Endothelial cell (in vitro differentiated cells): ENCODE data around the gene ERC2. TPM values are rescaled to one million over a fixed set of nuclear protein-coding genes. Genes with fewer than 3 reads are reported as not detected.

Experiments used
- DNase-seq: peaks from one replicate; pipeline ENCODE4 v3.0.0; 2021; ENCODE audit warnings: low spot score
- H3K27ac Mint-ChIP-seq: one replicate; pipeline ENCODE4 v1.8.0; 2021; ENCODE audit warnings: mixed read lengths, inconsistent platforms; ENCODE audit not compliant: unreplicated experiment
- H3K27me3 Mint-ChIP-seq: one replicate; pipeline ENCODE4 v1.8.0; 2021; ENCODE audit warnings: mild to moderate bottlenecking, moderate library complexity, mixed read lengths, inconsistent platforms; ENCODE audit not compliant: unreplicated experiment
- H3K36me3 Mint-ChIP-seq: one replicate; pipeline ENCODE4 v1.8.0; 2021; ENCODE audit warnings: mild to moderate bottlenecking, low read depth, mixed read lengths, inconsistent platforms; ENCODE audit not compliant: unreplicated experiment
- H3K4me1 Mint-ChIP-seq: one replicate; pipeline ENCODE4 v1.8.0; 2021; ENCODE audit warnings: mild to moderate bottlenecking, mixed read lengths, inconsistent platforms; ENCODE audit not compliant: unreplicated experiment
- H3K4me3 Mint-ChIP-seq: one replicate; pipeline ENCODE4 v1.8.0; 2021; ENCODE audit warnings: mild to moderate bottlenecking, mixed read lengths, inconsistent platforms; ENCODE audit not compliant: unreplicated experiment
- H3K9me3 Mint-ChIP-seq: one replicate; pipeline ENCODE4 v1.8.0; 2021; ENCODE audit warnings: mixed read lengths, inconsistent platforms; ENCODE audit not compliant: unreplicated experiment
- total RNA-seq: library from RNA; stranded (reverse); fragmentation: NEBNext Ultra II Directional; extraction: Animal tissue kit (Norgen Biotek cat#: 25700); gene quantifications from one replicate; pipeline ENCODE4 v1.2.1, GENCODE V29; 2021; ENCODE audit not compliant: unreplicated experiment
- TF ChIP-seq, protein P1 (sequence below): fragments of 200-600 bp; sonication (generic); IDR thresholded peaks from one replicate; pipeline ENCODE4 v1.5.0; 2021; ENCODE audit warnings: antibody characterized with exemption; ENCODE audit not compliant: unreplicated experiment

Gene ERC2
- total RNA-seq, 1 donor from 2014 or later = 20.5 TPM

DNA sequence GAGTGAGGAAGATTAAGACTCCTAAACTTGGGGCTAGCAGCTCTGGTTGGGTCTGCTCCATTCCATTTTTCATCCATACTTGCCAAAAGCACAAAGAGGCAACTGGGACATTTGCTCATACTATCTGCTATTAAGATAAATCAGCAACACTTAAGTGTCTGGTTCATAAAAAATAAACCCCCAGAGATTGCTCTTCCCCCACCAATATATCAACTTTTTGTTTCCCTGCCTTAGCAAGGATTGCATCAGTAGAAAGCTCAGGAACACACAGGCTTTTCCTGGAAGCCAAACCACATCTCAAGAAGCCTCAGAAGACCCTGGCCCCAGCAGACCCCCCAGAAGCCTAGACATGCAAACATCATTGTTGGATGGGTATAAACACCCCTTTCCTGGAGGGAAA, 748.8 kb downstream of the ERC2 start:
- no peak for DNase-seq
- no peak overlapping the region for H3K27ac Mint-ChIP-seq
- TF ChIP-seq, protein P1, sequence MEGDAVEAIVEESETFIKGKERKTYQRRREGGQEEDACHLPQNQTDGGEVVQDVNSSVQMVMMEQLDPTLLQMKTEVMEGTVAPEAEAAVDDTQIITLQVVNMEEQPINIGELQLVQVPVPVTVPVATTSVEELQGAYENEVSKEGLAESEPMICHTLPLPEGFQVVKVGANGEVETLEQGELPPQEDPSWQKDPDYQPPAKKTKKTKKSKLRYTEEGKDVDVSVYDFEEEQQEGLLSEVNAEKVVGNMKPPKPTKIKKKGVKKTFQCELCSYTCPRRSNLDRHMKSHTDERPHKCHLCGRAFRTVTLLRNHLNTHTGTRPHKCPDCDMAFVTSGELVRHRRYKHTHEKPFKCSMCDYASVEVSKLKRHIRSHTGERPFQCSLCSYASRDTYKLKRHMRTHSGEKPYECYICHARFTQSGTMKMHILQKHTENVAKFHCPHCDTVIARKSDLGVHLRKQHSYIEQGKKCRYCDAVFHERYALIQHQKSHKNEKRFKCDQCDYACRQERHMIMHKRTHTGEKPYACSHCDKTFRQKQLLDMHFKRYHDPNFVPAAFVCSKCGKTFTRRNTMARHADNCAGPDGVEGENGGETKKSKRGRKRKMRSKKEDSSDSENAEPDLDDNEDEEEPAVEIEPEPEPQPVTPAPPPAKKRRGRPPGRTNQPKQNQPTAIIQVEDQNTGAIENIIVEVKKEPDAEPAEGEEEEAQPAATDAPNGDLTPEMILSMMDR = no peak
- H3K4me3 Mint-ChIP-seq = no peak overlapping the region
- no peaks in the 10 kb centered on the region for H3K9me3 Mint-ChIP-seq
- peaks cover 10% of the 10 kb centered on the region for H3K4me1 Mint-ChIP-seq
- H3K27me3 Mint-ChIP-seq = peaks cover 2% of the 10 kb centered on the region
- H3K36me3 Mint-ChIP-seq = no peaks in the 10 kb centered on the region

DNA sequence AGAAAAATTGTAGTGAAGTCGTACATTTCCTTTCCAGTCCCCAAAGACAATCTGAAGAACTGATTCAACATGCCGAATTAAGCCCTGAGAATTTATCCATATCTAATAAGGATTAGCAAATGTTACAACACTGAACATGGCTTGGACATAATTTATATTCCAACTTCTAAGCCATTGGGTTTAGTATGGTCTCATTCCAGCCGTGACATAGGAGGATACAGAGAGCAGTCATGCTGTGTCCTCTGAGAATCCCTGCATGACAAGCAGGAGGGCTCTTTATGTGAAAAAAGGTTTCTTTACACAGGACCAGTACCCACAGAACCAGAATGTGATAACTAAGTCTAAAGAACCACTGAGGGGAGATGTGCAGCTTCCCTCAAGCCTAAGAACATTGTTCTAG, 749.3 kb downstream of the ERC2 start:
- no peaks in the 10 kb centered on the region for H3K36me3 Mint-ChIP-seq
- H3K4me1 Mint-ChIP-seq = peaks cover 9% of the 10 kb centered on the region
- H3K27me3 Mint-ChIP-seq = peaks cover 2% of the 10 kb centered on the region
- TF ChIP-seq, protein P1 = no peak
- H3K4me3 Mint-ChIP-seq = no peak overlapping the region
- no peak overlapping the region for H3K27ac Mint-ChIP-seq
- DNase-seq = no peak
- no peaks in the 10 kb centered on the region for H3K9me3 Mint-ChIP-seq

DNA sequence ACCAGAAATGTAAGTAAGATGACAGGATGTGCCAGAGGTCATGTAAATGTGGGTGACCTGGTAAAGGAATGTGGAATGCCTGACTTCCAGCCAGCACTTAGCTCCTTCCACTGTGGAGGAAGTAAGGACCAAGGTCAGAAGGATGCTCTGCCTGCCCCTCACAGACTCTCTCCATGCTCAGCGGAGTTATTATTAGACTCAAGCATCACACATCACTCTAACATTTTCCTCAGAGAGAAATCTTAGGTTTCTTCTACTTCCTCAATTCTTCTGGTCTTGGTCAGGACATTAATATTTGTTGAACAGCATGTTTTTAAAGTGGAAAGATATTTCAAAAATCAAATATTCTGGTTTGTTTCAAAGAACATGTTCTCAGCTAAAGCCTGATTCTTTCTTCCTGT, 749.7 kb downstream of the ERC2 start:
- Mint-ChIP-seq H3K4me1 (peaks cover 4% of the 10 kb centered on the region), H3K9me3 (no peaks in the 10 kb centered on the region), H3K27me3 (peaks cover 4% of the 10 kb centered on the region), H3K4me3 (no peak overlapping the region), H3K27ac (no peak overlapping the region), H3K36me3 (no peaks in the 10 kb centered on the region)
- TF ChIP-seq, protein P1 = no peak
- DNase-seq = no peak

DNA sequence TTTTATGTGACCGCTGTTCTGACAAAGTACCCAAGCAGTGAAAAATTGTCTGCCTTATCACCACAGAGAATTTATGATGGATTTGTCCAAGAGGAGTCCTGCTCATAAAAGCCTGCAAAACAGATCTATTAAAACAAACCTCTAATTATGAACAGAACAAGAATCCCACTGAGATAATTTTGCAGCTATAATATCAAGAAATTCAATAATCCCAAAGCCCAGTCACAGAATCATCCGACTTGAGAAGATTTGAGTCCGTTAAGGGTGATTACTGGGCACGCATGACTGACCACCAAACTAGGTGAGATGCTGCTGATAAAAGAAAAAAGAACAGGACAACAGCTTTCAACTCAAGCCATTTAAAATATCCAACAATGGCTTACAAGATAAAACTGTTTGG, 750.2 kb downstream of the ERC2 start:
- H3K27me3 Mint-ChIP-seq = peaks cover 4% of the 10 kb centered on the region
- no peaks in the 10 kb centered on the region for H3K36me3 Mint-ChIP-seq
- DNase-seq = no peak
- H3K9me3 Mint-ChIP-seq = no peaks in the 10 kb centered on the region
- no peak overlapping the region for H3K4me3 Mint-ChIP-seq
- H3K4me1 Mint-ChIP-seq = no peaks in the 10 kb centered on the region
- no peak overlapping the region for H3K27ac Mint-ChIP-seq
- TF ChIP-seq, protein P1 = no peak

DNA sequence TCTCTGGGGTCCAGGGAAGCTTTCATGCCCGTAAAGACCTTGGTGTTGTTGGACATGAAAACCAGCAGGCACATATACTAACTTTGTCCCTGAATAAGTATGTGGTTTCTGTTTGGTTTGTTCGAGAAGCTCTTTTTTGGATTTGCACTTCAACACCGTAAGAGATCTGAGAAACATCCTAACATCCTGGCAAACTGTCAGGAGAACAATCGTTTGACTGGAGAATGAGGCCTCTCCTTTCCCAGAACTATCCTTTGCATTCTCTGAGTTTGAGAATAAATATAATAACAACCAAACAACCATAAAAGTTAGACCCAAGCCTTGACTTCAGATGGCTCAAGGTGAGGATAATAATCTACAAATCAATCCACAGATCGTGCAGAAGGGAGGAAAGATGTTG, 750.8 kb downstream of the ERC2 start:
- DNase-seq = no peak
- no peaks in the 10 kb centered on the region for H3K36me3 Mint-ChIP-seq
- no peak overlapping the region for H3K4me3 Mint-ChIP-seq
- peaks cover 4% of the 10 kb centered on the region for H3K27me3 Mint-ChIP-seq
- TF ChIP-seq, protein P1 = no peak
- no peaks in the 10 kb centered on the region for H3K4me1 Mint-ChIP-seq
- H3K9me3 Mint-ChIP-seq = no peaks in the 10 kb centered on the region
- no peak overlapping the region for H3K27ac Mint-ChIP-seq
